ENCODE data around the gene SLC22A24. TPM values are rescaled to one million over a fixed set of nuclear protein-coding genes. Genes with fewer than 3 reads are reported as not detected.

SLC22A24 gene, protein sequence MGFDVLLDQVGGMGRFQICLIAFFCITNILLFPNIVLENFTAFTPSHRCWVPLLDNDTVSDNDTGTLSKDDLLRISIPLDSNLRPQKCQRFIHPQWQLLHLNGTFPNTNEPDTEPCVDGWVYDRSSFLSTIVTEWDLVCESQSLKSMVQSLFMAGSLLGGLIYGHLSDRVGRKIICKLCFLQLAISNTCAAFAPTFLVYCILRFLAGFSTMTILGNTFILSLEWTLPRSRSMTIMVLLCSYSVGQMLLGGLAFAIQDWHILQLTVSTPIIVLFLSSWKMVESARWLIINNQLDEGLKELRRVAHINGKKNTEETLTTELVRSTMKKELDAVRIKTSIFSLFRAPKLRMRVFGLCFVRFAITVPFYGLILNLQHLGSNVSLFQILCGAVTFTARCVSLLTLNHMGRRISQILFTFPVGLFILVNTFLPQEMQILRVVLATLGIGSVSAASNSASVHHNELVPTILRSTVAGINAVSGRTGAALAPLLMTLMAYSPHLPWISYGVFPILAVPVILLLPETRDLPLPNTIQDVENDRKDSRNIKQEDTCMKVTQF
- not detected for total RNA-seq

DNA sequence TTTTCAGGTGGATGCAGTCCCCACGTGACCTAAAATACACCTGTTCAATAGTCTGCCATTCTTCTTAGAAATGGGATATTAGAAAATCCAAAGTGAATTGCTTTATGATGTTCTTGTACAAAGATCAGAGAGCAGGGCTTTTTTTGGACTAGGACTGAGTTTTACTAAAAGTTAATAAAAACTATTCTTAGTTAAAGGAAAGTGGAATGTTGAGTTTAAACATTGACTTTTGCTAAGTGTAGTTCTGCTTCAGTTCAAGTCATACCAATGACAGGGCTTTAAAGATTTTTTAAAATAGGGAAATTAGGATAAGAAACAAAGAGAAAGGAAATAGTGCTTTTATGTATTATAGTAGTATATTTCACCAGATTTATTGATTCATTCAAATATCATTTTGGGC lies at the start of gene SLC22A24:
Gene SLC22A24 (minus strand): TSS at position 101 of the 400 bp plus-strand sequence. CDS start 442 bp downstream, outside the sequence.
- H3K4me1 ChIP-seq = no peaks in the 10 kb centered on the region
- H3K9me3 ChIP-seq = no peaks in the 10 kb centered on the region
- no peaks in the 10 kb centered on the region for H3K36me3 ChIP-seq
- no peak within 1 kb of the TSS for H3K27ac ChIP-seq
- H3K4me3 ChIP-seq = no peak within 1 kb of the TSS
- H3K27me3 ChIP-seq = no peaks in the 10 kb centered on the region
- no peak for DNase-seq (ENCODE audit: low spot score)
- TF ChIP-seq, protein P1, sequence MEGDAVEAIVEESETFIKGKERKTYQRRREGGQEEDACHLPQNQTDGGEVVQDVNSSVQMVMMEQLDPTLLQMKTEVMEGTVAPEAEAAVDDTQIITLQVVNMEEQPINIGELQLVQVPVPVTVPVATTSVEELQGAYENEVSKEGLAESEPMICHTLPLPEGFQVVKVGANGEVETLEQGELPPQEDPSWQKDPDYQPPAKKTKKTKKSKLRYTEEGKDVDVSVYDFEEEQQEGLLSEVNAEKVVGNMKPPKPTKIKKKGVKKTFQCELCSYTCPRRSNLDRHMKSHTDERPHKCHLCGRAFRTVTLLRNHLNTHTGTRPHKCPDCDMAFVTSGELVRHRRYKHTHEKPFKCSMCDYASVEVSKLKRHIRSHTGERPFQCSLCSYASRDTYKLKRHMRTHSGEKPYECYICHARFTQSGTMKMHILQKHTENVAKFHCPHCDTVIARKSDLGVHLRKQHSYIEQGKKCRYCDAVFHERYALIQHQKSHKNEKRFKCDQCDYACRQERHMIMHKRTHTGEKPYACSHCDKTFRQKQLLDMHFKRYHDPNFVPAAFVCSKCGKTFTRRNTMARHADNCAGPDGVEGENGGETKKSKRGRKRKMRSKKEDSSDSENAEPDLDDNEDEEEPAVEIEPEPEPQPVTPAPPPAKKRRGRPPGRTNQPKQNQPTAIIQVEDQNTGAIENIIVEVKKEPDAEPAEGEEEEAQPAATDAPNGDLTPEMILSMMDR (IDR thresholded peaks at IDR 0.05) = no peak

DNA sequence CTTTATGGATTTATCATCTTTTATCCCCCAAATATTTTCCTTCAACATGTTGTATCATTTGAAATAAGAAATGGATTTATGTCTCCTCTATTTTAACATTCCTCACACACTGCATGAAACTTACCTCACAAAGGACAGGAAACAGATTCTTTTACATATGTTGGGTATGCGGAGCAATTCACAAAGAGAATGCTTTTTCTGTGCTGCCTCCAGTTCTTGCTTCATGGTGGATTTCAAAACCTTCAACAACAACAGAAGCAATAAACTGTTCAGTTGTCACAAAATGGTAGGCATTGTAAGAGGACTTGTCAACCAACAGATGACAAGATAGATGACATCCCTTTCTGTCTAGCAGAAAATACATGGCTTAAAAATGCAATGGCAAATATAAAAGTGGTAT lies 36.5 kb upstream of the SLC22A24 start:
- no peak overlapping the region for H3K27ac ChIP-seq
- peaks cover 0 to 20% of the 10 kb centered on the region in 2 donors for H3K9me3 ChIP-seq
- no peaks in the 10 kb centered on the region for H3K36me3 ChIP-seq
- DNase-seq (ENCODE audit: low spot score) = no peak
- H3K27me3 ChIP-seq = no peaks in the 10 kb centered on the region
- H3K4me1 ChIP-seq = no peaks in the 10 kb centered on the region
- TF ChIP-seq, protein P1 (IDR thresholded peaks at IDR 0.05) = no peak
- H3K4me3 ChIP-seq = no peak overlapping the region

DNA sequence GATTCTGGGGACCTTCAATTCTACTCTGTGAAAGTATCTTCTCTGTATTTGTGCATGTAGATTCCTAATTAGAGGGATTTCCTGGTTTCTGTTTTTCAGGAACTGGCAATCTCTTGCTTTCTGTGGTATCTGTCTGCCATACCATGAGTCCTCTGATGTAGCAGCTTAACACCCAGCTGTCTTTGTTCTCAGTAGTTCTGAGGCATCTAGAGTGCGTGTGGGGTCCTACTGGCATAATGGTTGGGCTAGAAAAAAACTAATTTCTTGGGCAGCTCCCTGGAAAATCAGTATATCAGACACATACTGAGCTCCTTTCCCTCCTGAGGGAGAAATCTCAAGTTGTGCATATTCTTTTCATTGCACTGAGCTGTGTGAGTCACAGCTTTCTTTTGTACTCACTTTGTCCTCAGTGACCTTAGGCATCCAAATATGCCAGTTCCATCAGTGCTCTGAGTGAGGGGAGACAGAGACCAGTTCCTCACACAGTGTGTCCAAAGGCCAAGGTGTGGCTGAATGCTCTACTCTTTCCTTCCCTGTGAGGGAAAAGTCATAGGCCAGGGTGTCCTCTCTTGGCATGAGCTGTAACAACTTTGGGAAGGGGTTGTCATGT lies 35.5 kb upstream of the SLC22A24 start:
- no peaks in the 10 kb centered on the region for H3K4me1 ChIP-seq
- no peak overlapping the region for H3K27ac ChIP-seq
- no peaks in the 10 kb centered on the region for H3K36me3 ChIP-seq
- TF ChIP-seq, protein P1 (IDR thresholded peaks at IDR 0.05) = no peak
- no peaks in the 10 kb centered on the region for H3K27me3 ChIP-seq
- no peak for DNase-seq (ENCODE audit: low spot score)
- H3K9me3 ChIP-seq = peaks cover 0 to 29% of the 10 kb centered on the region in 2 donors
- H3K4me3 ChIP-seq = no peak overlapping the region

DNA sequence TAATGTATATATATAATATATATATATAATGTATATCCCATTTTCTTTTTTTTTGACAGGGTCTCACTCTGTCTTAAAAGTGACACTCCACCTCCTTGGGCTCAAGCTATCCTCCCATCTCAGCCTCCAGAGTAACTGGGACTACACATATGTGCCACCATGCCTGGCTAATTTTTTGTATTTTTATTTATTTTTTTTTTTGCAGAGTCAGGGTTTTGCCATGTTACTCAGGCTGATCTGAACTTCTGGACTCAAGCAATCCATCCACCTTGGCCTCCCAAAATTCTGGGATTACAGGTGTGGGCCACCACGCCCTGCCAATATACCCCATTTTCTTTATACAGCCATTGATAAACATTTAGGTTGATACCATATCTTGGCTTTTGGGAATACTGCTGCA lies 33.9 kb upstream of the SLC22A24 start:
- Histone ChIP-seq H3K36me3 (no peaks in the 10 kb centered on the region), H3K27ac (no peak overlapping the region), H3K9me3 (peaks cover 0 to 29% of the 10 kb centered on the region in 2 donors), H3K4me3 (no peak overlapping the region), H3K27me3 (no peaks in the 10 kb centered on the region), H3K4me1 (no peaks in the 10 kb centered on the region)
- TF ChIP-seq, protein P1 (IDR thresholded peaks at IDR 0.05) = no peak
- no peak for DNase-seq (ENCODE audit: low spot score)

DNA sequence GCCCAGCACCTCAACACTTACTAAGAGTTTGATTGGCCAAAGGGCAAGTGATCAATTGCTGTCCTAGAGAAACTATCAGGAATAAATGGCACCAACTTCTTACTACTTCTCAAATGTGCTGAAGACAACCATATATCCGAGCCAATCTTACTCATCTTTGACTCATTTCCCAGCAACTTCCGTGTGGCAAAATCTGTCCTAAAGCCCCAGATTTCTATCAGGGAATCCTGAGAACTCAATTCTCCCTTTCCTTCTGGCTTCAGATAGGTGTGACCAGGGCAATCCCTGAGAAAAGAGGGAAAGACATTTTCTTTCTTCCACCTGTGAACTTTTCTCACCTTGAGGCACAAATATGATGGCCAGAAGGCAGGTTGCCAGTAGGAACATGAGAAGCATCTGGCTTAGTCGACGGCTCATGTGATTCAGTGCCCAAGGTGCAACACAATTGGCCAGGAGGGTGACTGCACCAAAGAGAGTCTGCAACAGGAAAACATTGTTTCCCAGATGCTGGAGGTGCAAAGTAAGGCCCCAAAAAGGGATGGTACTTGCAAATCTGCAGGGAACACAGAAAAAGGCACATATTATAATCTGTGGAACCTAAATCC lies 21.8 kb upstream of the SLC22A24 start:
- Histone ChIP-seq H3K27ac (no peak overlapping the region), H3K27me3 (no peaks in the 10 kb centered on the region), H3K4me1 (no peaks in the 10 kb centered on the region), H3K36me3 (no peaks in the 10 kb centered on the region), H3K9me3 (no peaks in the 10 kb centered on the region), H3K4me3 (no peak overlapping the region)
- no peak for DNase-seq (ENCODE audit: low spot score)
- TF ChIP-seq, protein P1 (IDR thresholded peaks at IDR 0.05) = no peak

Data from right atrium auricular region (tissue), 2 donors.